NOMO-1 treated with dmso at 0.1 percent for 144 hours (cell line): ENCODE measurements around the gene VAX1.
"Not testable (repeated sequence)": the region's sequence is repeated elsewhere in the genome, so short reads cannot be mapped to it uniquely, and the experiment has no call there.

Experiments
- DNase-seq: peaks from one replicate; lab custom pipeline; 2025; ENCODE audit not compliant: unreplicated experiment; lab: John Stamatoyannopoulos, UW

The VAX1 gene

GRCh38 chr10:117084421-117085246 lies 53.4 kb downstream of the VAX1 start:
- DNase-seq, result not testable (repeated sequence)
